Right hindlimb (tissue), 1 donor: ENCODE measurements around the gene RS1.
A peak's percentile ranks its signal among the peaks of the same experiment; 100 is the strongest.

Experiments used
- DNase-seq: peaks from one replicate; pipeline ENCODE4 v3.0.0-alpha.2; 2018

The RS1 gene

DNA sequence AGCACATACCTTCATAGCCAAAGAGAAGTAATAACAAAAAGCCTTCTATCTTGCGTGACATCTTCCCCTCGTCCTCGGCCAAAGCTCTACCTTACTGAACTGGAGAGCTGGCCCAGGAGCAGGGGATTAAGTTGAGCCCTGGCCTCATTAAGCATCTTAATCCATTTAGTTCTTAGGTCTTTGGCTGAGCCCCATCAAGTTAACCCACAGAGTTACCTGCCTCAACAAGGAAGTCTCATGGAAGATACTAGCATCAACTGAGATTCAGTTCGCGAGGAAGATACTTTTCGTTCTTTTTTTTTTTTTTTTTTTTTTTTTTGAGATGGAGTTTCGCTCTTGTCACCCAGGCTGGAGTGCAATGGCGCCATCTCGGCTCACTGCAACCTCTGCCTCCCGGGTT, at the start of gene RS1:
RS1 (minus strand) TSS at position 101 of the 400 bp plus-strand sequence; CDS start at position 61, 40 bp downstream.
- no peak for DNase-seq

DNA sequence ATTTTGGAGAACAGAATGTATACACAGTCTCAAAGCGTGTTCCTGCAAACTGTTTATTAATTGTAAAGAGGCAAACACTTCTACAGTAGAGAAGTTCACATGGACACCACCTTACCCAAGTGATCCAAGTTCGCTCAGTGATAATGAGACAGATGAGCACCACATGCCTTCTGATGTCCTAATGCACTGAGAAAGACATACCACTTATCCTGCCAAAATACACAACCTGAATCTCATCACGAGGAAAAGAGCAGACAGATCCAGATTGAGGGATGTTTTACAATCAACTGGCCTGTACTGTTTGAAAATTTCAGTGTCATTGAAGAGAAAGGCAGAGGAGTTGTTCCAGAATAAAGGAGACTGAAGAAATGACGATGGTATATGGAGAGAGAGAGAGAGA, 47.9 kb upstream of the RS1 start:
- no peak for DNase-seq

GRCh38 chrX:18714910-18715309, 43.0 kb upstream of the RS1 start:
- no peak for DNase-seq

- DNase-seq: no peak
Observed at GRCh38 chrX:18709833-18710232, 37.9 kb upstream of the RS1 start.

DNA sequence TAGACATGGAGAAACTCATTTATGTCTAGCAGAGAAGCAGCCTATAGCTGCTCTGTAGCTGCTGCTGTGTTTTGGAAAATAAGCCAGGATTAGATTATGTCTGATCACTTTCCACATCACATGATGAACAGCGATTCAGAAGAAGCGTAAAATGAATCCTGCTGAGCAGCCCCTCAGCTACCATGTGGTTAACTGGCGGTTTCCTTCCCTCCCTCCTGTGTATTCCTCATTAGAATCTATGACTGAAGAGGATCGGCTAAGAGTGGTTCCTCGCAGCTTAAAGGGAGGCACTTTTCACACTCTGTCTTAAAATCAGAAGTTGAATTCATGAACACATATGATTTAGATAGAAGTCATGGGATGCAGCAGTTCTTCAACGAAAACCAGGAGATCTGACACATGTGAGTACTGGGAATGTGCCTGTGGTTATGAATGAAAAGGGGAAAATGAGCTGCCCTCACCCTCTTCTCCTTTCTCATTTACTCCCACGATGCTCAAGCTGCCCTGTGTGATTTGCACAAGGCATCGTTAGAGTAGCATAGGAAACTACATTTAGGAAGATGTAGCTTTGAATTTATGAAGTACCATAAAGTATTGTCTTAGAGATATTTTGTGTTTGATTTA, 35.6 kb upstream of the RS1 start, which contains the start of gene PPEF1:
PPEF1 (plus strand) TSS at position 220 of the 624 bp plus-strand sequence; CDS start at position 356, 136 bp downstream.
- no peak for DNase-seq

- no peak for DNase-seq
Observed at GRCh38 chrX:18702362-18703195, 30.7 kb upstream of the RS1 start.

- DNase-seq: no peak
Observed at GRCh38 chrX:18701621-18702361, 29.9 kb upstream of the RS1 start.

DNA sequence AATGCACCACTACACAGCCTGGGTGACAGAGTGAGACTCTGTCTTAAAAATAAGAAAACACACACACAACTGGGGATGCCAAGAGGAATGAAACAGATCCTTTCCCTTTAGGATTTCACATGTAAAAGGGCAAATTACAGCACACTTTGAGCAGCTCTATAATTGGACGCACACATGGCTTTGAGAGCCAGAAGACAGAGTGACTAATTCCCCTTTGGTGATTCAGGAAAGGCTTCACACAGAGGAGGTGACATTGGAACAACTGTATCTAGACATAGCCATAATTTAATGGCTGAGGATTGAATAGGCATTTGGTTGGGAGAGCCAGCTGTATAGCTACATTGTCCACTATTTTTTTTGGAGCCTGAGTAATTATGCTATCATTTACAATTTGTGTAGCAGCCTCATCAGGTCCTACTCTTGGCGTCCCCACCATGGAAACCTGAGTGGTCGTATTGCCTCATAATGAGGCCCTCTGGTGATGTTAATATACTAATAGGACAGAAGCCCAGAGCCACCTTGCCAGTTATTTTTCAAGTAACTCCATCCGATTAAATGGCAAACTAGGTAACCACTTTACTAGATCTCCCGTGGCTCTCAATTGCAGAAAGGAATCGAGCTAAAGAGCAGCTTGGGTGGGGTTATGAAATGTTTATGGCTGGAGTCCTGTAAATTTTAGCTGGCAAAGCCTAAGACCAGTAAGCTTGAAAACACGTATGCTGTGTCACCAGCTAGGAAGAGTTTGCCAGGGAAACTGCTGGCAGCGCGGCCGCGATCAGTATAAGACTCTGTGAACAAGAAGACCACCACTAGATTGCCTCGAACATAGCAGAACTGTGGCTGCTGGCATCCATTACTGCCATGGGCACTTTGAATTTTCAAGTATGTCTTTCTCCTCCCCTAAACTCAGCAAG, 27.1 kb upstream of the RS1 start:
- no peak for DNase-seq

DNA sequence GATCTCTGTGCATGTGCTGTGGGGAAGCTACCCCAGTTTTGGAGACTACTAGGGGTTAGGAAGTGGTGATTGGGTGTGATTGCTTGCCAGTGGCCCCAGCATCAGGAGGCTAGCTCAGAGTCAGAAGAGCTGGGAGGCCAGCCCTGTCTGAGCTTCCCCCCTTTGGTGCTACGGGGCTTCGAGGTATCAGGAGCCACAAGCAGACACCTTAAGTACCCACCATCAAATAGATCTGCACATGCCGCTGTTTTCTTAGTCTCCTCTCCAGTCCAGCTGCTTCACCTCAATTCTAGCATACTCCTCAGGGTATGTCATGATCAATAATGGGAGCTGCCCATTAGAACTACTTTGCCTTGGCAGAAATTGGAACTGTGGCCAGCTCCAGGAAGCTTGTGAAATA, 24.7 kb upstream of the RS1 start:
- no peak for DNase-seq

DNA sequence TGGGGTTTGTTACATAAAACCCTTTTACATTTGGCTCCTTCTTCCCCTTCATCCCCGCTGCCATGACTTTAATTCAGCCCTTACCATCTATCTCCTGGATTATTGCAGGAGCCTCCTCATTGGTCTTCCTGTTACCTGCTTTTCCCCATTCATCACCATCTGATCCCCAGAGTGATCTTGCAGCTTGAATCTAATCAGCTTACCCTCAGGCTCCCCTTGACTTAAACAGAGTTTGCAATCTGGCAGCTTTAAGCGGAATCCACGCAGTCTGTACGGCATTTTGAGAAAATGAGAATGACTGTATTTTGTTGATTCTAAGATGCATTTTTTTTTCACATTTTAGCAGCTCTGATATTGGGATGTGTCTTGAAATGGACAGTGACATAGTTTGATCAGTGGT, 20.6 kb upstream of the RS1 start:
- DNase-seq: no peak

GRCh38 chrX:18691431-18691830, 19.5 kb upstream of the RS1 start:
- DNase-seq: no peak

- DNase-seq: no peak
Observed at GRCh38 chrX:18687856-18688495, 16.1 kb upstream of the RS1 start.

- DNase-seq: no peak
Observed at GRCh38 chrX:18682979-18683387, 11.1 kb upstream of the RS1 start.

- DNase-seq: no peak
Observed at GRCh38 chrX:18681996-18682395, 10.1 kb upstream of the RS1 start.

- DNase-seq: no peak
Observed at GRCh38 chrX:18677161-18677869, 5.4 kb upstream of the RS1 start.

- no peak for DNase-seq
Observed at GRCh38 chrX:18676470-18676869, 4.6 kb upstream of the RS1 start.

- DNase-seq: no peak
Observed at GRCh38 chrX:18676050-18676449, 4.1 kb upstream of the RS1 start.

- DNase-seq: peak; percentile 86
Observed at GRCh38 chrX:18674788-18675735, 3.2 kb upstream of the RS1 start.

GRCh38 chrX:18674417-18674787, 2.5 kb upstream of the RS1 start:
- DNase-seq: peak; percentile 26
